Osteoblast (primary cell): ENCODE results near the gene IGSF3. TPM values are rescaled to one million over a fixed set of nuclear protein-coding genes. Genes with fewer than 3 reads are reported as not detected.

ENCODE experiments used
- DNase-seq: peaks from one replicate; pipeline ENCODE4 v3.0.0; 2011; ENCODE audit warnings: low spot score, mixed read lengths; ENCODE audit not compliant: insufficient read length; ENCODE audit errors: missing footprints
- H2AFZ ChIP-seq: 2 replicates; pipeline ENCODE4 v1.6.0; 2011; ENCODE audit warnings: mild to moderate bottlenecking, low read length
- H3K27ac ChIP-seq: 2 replicates; pipeline ENCODE4 v1.5.1; 2011; ENCODE audit warnings: mild to moderate bottlenecking, low read depth, low read length, moderate library complexity
- H3K27me3 ChIP-seq: 2 replicates; pipeline ENCODE4 v1.6.0; 2012; ENCODE audit warnings: mild to moderate bottlenecking, control low read depth, inconsistent platforms, low read length, moderate library complexity; ENCODE audit not compliant: insufficient read depth
- H3K36me3 ChIP-seq: 2 replicates; pipeline ENCODE4 v1.5.1; 2011; ENCODE audit warnings: mild to moderate bottlenecking, low read length, control low read depth, moderate library complexity; ENCODE audit not compliant: insufficient read depth
- H3K4me1 ChIP-seq: 2 replicates; pipeline ENCODE4 v1.5.1; 2011; ENCODE audit warnings: mild to moderate bottlenecking, low read length, control low read depth, moderate library complexity; ENCODE audit not compliant: insufficient read depth
- H3K4me2 ChIP-seq: 2 replicates; pipeline ENCODE4 v1.6.0; 2011; ENCODE audit warnings: mild to moderate bottlenecking, low read length; ENCODE audit not compliant: insufficient read depth
- H3K4me3 ChIP-seq: fragments of 200-600 bp; sonication (generic); 3 replicates; pipeline ENCODE4 v1.5.1; 2012; ENCODE audit warnings: mild to moderate bottlenecking, low read length, inconsistent platforms; ENCODE audit not compliant: insufficient read depth
- H3K79me2 ChIP-seq: 2 replicates; pipeline ENCODE4 v1.6.0; 2012; ENCODE audit warnings: mild to moderate bottlenecking, low read length, control low read depth, inconsistent platforms; ENCODE audit not compliant: insufficient read depth
- H3K9me3 ChIP-seq: 2 replicates; pipeline ENCODE4 v1.5.1; 2011; ENCODE audit warnings: low read depth, low read length, control low read depth
- H4K20me1 ChIP-seq: 2 replicates; pipeline ENCODE4 v1.6.0; 2012; ENCODE audit warnings: mild to moderate bottlenecking, low read length, control low read depth; ENCODE audit not compliant: insufficient read depth
- CTCF ChIP-seq: IDR thresholded peaks from 2 replicates; pipeline ENCODE4 v1.5.1; 2011; ENCODE audit warnings: mild to moderate bottlenecking, low read depth, low read length, moderate library complexity; ENCODE audit errors: extremely low read depth
- total RNA-seq: library from RNA; depleted of rRNA; stranded (reverse); fragments of >200 nt; gene quantifications from 2 replicates; pipeline ENCODE4 v1.2.3, GENCODE V29; 2012

IGSF3 gene
- total RNA-seq, 1 donor: under 0.01 TPM

- H4K20me1 ChIP-seq: no peaks in the 10 kb centered on the region
- no peaks in the 10 kb centered on the region for H3K9me3 ChIP-seq
- peaks cover 3% of the 10 kb centered on the region for H3K4me1 ChIP-seq
- H3K79me2 ChIP-seq: no peaks in the 10 kb centered on the region
- no peak overlapping the region for H3K4me3 ChIP-seq
- no peak overlapping the region for H3K4me2 ChIP-seq
- TF ChIP-seq CTCF: no peak
- H3K27me3 ChIP-seq: no peaks in the 10 kb centered on the region
- H3K27ac ChIP-seq: no peak overlapping the region
- DNase-seq: no peak
- peaks cover 6% of the 10 kb centered on the region for H3K36me3 ChIP-seq
- H2AFZ ChIP-seq: no peak overlapping the region
Measured at GRCh38 chr1:116540088-116540487, 127.4 kb downstream of the IGSF3 start.

GRCh38 chr1:116538544-116538943 is 129.0 kb downstream of the IGSF3 start:
- DNase-seq: peak; percentile 52
- Histone ChIP-seq H3K9me3 (no peaks in the 10 kb centered on the region), H3K4me3 (no peak overlapping the region), H3K27me3 (no peaks in the 10 kb centered on the region), H2AFZ (no peak overlapping the region), H3K4me1 (peaks cover 3% of the 10 kb centered on the region), H3K79me2 (no peaks in the 10 kb centered on the region), H4K20me1 (no peaks in the 10 kb centered on the region), H3K4me2 (no peak overlapping the region), H3K36me3 (peaks cover 10% of the 10 kb centered on the region), H3K27ac (no peak overlapping the region)
- TF ChIP-seq CTCF: no peak

- peaks cover 3% of the 10 kb centered on the region for H3K4me1 ChIP-seq
- H3K4me3 ChIP-seq: no peak overlapping the region
- no peak for TF ChIP-seq CTCF
- H4K20me1 ChIP-seq: no peaks in the 10 kb centered on the region
- no peaks in the 10 kb centered on the region for H3K79me2 ChIP-seq
- H3K27me3 ChIP-seq: no peaks in the 10 kb centered on the region
- H3K27ac ChIP-seq: no peak overlapping the region
- H3K4me2 ChIP-seq: no peak overlapping the region
- no peaks in the 10 kb centered on the region for H3K9me3 ChIP-seq
- peaks cover 7% of the 10 kb centered on the region for H3K36me3 ChIP-seq
- no peak for DNase-seq
- H2AFZ ChIP-seq: no peak overlapping the region
Measured at GRCh38 chr1:116537898-116538297, 129.6 kb downstream of the IGSF3 start.

GRCh38 chr1:116537040-116537831 is 130.3 kb downstream of the IGSF3 start:
- H3K4me3 ChIP-seq: no peak overlapping the region
- no peak overlapping the region for H3K27ac ChIP-seq
- no peaks in the 10 kb centered on the region for H3K9me3 ChIP-seq
- TF ChIP-seq CTCF: no peak
- no peaks in the 10 kb centered on the region for H4K20me1 ChIP-seq
- no peaks in the 10 kb centered on the region for H3K79me2 ChIP-seq
- H3K36me3 ChIP-seq: peaks cover 6% of the 10 kb centered on the region
- peak; percentile 56 for DNase-seq
- H2AFZ ChIP-seq: no peak overlapping the region
- H3K27me3 ChIP-seq: no peaks in the 10 kb centered on the region
- no peak overlapping the region for H3K4me2 ChIP-seq
- peaks cover 3% of the 10 kb centered on the region for H3K4me1 ChIP-seq
